ENCODE measurements around the gene SENP1. TPM values are rescaled to one million over a fixed set of nuclear protein-coding genes. Genes with fewer than 3 reads are reported as not detected.

SENP1 gene
- total and polyA plus RNA-seq, 2 experiments from 2014 or later: 8.6 to 27.7 TPM

DNA sequence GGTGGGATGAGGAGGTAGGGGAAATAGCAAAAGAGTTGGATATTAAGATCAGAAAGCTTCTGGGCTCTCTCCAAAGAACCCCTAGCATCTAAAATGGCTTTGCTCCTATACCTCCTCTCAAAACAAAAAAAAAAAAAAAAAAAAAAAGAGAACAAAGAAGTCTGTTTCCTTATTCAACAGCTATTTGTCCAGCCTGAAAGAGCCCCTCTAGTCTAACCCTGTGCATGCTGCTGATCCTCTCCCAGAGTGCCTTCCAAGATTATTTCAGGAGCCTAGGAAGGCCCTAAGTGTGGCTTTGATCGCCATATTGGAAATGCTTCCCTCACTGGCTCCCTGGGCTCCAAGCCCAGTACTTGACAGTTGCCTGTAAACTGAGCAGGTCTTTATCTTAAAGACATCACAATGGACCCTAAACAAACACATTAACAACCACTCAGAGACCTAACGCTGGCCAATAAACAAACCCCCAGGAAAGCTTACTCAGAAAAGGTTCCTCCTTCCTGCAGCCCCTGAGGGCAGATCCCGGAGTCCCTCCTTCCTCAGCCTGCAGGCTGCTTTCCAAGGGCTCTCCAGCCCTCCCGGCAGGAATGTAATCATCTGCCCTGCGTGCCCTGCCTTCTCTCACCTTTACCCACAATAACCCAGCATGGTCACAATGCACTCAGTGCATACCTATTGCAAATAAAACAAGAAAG, 84.2 kb downstream of the SENP1 start:
- Mint-ChIP-seq H3K9me3 (no peaks in the 10 kb centered on the region), H3K27ac (no peak overlapping the region), H3K27me3 (ENCODE audit: insufficient read depth, low read depth, poor library complexity) (peaks cover 100% of the 10 kb centered on the region), H3K4me1 (peaks cover 25% of the 10 kb centered on the region), H3K4me3 (peak overlapping the region; percentile 14; the same call in 1 of the 3 replicates), H3K36me3 (ENCODE audit: low read depth) (no peaks in the 10 kb centered on the region; the same call in 2 of the 3 replicates)
- TF ChIP-seq EZH2phosphoT487 (IDR thresholded peaks at IDR 0.05; ENCODE audit: unreplicated experiment) (no peak), NANOG (IDR thresholded peaks at IDR 0.05; ENCODE audit: borderline replicate concordance) (peak; percentile 97), POLR2AphosphoS5 (IDR thresholded peaks at IDR 0.05; ENCODE audit: low read depth) (peak; percentile 88), CREB1 (CRISPR knock-in tag; IDR thresholded peaks at IDR 0.05; ENCODE audit: low read depth) (peak; percentile 64), EZH2 (IDR thresholded peaks at IDR 0.05; ENCODE audit: low read depth, unreplicated experiment) (peak; percentile 49)
- TF ChIP-seq, protein P1, sequence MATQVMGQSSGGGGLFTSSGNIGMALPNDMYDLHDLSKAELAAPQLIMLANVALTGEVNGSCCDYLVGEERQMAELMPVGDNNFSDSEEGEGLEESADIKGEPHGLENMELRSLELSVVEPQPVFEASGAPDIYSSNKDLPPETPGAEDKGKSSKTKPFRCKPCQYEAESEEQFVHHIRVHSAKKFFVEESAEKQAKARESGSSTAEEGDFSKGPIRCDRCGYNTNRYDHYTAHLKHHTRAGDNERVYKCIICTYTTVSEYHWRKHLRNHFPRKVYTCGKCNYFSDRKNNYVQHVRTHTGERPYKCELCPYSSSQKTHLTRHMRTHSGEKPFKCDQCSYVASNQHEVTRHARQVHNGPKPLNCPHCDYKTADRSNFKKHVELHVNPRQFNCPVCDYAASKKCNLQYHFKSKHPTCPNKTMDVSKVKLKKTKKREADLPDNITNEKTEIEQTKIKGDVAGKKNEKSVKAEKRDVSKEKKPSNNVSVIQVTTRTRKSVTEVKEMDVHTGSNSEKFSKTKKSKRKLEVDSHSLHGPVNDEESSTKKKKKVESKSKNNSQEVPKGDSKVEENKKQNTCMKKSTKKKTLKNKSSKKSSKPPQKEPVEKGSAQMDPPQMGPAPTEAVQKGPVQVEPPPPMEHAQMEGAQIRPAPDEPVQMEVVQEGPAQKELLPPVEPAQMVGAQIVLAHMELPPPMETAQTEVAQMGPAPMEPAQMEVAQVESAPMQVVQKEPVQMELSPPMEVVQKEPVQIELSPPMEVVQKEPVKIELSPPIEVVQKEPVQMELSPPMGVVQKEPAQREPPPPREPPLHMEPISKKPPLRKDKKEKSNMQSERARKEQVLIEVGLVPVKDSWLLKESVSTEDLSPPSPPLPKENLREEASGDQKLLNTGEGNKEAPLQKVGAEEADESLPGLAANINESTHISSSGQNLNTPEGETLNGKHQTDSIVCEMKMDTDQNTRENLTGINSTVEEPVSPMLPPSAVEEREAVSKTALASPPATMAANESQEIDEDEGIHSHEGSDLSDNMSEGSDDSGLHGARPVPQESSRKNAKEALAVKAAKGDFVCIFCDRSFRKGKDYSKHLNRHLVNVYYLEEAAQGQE (IDR thresholded peaks at IDR 0.05; ENCODE audit: unreplicated experiment): no peak
- TF ChIP-seq, protein P2, sequence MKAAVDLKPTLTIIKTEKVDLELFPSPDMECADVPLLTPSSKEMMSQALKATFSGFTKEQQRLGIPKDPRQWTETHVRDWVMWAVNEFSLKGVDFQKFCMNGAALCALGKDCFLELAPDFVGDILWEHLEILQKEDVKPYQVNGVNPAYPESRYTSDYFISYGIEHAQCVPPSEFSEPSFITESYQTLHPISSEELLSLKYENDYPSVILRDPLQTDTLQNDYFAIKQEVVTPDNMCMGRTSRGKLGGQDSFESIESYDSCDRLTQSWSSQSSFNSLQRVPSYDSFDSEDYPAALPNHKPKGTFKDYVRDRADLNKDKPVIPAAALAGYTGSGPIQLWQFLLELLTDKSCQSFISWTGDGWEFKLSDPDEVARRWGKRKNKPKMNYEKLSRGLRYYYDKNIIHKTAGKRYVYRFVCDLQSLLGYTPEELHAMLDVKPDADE (IDR thresholded peaks at IDR 0.05): peak; percentile 63
- no peaks in the 10 kb centered on the region for H3F3A ChIP-seq (replicated peaks; ENCODE audit: low read depth)
- H2AFZ ChIP-seq: no peak overlapping the region
- H3K27ac ChIP-seq (ENCODE audit: low read depth): no peak overlapping the region
- H3K4me3 ChIP-seq: no peak overlapping the region
- DNase-seq (ENCODE audit: low spot score) (peak; percentile 94), ATAC-seq (peak; percentile 94)
- H3K4me2 ChIP-seq: no peak overlapping the region
- no peaks in the 10 kb centered on the region for H3K79me2 ChIP-seq (replicated peaks; ENCODE audit: insufficient read depth)
- peaks cover 15% of the 10 kb centered on the region for H3K4me1 ChIP-seq (ENCODE audit: insufficient read depth)
- no peaks in the 10 kb centered on the region for H3K36me3 ChIP-seq (ENCODE audit: insufficient read depth)
- H3K27me3 ChIP-seq (ENCODE audit: insufficient read depth): peaks cover 100% of the 10 kb centered on the region
- peaks cover 18% of the 10 kb centered on the region for H4K20me1 ChIP-seq (replicated peaks; ENCODE audit: insufficient read depth)
- H3K9me2 ChIP-seq (ENCODE audit: insufficient read depth): no peaks in the 10 kb centered on the region

DNA sequence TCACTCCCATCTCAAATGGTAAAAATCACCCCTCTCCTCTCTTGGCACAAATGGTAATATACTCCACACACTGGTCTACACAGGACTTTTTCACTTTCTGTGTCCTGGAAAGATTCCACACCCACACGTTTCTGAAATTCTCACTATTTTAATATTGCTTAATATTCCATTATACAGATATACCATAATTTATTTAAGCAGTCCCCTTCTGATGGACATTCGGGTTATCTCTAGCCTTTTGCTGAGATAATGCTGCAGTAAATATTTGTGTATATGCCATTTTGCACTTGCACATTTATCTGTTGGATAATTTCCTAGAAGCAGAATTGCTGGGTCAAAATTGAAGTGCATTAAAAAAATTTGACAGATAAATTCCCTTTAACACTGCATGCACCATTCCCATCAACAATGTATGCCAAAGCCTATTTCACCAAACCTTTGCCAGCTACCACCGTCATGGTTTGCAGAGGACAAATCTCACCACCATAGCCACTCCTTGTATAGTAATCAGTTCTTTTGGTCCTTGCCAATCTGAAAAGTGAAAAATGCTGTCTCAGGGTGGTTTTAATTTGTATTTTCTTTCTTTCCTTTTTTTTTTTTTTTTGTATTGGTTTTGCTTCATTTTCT, 86.1 kb downstream of the SENP1 start:
- H3K4me3 Mint-ChIP-seq: no peak overlapping the region
- DNase-seq (ENCODE audit: low spot score) (no peak), ATAC-seq (no peak)
- H3K27ac ChIP-seq (ENCODE audit: low read depth): no peak overlapping the region
- H3F3A ChIP-seq (replicated peaks; ENCODE audit: low read depth): no peaks in the 10 kb centered on the region
- H3K79me2 ChIP-seq (replicated peaks; ENCODE audit: insufficient read depth): no peaks in the 10 kb centered on the region
- H3K9me2 ChIP-seq (ENCODE audit: insufficient read depth): no peaks in the 10 kb centered on the region
- no peaks in the 10 kb centered on the region for H3K36me3 ChIP-seq (ENCODE audit: insufficient read depth)
- peaks cover 100% of the 10 kb centered on the region for H3K27me3 Mint-ChIP-seq (ENCODE audit: insufficient read depth, low read depth, poor library complexity)
- H3K4me1 Mint-ChIP-seq: peaks cover 22% of the 10 kb centered on the region
- H4K20me1 ChIP-seq (replicated peaks; ENCODE audit: insufficient read depth): peaks cover 14% of the 10 kb centered on the region
- H3K4me1 ChIP-seq (ENCODE audit: insufficient read depth): peaks cover 15% of the 10 kb centered on the region
- H3K9me3 Mint-ChIP-seq: no peaks in the 10 kb centered on the region
- H3K4me3 ChIP-seq: no peak overlapping the region
- H3K27me3 ChIP-seq (ENCODE audit: insufficient read depth): peaks cover 100% of the 10 kb centered on the region
- H3K36me3 Mint-ChIP-seq (ENCODE audit: low read depth): no peaks in the 10 kb centered on the region; the same call in 2 of the 3 replicates
- H2AFZ ChIP-seq: no peak overlapping the region
- no peak overlapping the region for H3K4me2 ChIP-seq
- H3K27ac Mint-ChIP-seq: no peak overlapping the region
- TF ChIP-seq, protein P3, sequence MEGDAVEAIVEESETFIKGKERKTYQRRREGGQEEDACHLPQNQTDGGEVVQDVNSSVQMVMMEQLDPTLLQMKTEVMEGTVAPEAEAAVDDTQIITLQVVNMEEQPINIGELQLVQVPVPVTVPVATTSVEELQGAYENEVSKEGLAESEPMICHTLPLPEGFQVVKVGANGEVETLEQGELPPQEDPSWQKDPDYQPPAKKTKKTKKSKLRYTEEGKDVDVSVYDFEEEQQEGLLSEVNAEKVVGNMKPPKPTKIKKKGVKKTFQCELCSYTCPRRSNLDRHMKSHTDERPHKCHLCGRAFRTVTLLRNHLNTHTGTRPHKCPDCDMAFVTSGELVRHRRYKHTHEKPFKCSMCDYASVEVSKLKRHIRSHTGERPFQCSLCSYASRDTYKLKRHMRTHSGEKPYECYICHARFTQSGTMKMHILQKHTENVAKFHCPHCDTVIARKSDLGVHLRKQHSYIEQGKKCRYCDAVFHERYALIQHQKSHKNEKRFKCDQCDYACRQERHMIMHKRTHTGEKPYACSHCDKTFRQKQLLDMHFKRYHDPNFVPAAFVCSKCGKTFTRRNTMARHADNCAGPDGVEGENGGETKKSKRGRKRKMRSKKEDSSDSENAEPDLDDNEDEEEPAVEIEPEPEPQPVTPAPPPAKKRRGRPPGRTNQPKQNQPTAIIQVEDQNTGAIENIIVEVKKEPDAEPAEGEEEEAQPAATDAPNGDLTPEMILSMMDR (conservative IDR thresholded peaks at IDR 0.05; ENCODE audit: low read depth in 2 of 2): no peak
- TF ChIP-seq STAT1 (IDR thresholded peaks at IDR 0.05; ENCODE audit: unreplicated experiment): no peak
- TF ChIP-seq, protein P1 (IDR thresholded peaks at IDR 0.05; ENCODE audit: unreplicated experiment): no peak
- TF ChIP-seq, protein P2 (IDR thresholded peaks at IDR 0.05): no peak
